GM18511 (cell line): ENCODE results near the gene ADIPOR2.
"Not testable (repeated sequence)": the region's sequence is repeated elsewhere in the genome, so short reads cannot be mapped to it uniquely, and the experiment has no call there.

ENCODE experiments used
- ATAC-seq: cut with Tn5 transposase; IDR thresholded peaks from one replicate; pipeline ENCODE4 v1.9.1; 2021; ENCODE audit warnings: mild to moderate bottlenecking, moderate library complexity; ENCODE audit not compliant: unreplicated experiment

Gene ADIPOR2

GRCh38 chr12:1731688-1732078, 40.8 kb downstream of the ADIPOR2 start:
- not testable (repeated sequence) for ATAC-seq

GRCh38 chr12:1732914-1733313, 42.0 kb downstream of the ADIPOR2 start:
- ATAC-seq, result no peak

GRCh38 chr12:1733712-1734111, 42.8 kb downstream of the ADIPOR2 start:
- ATAC-seq, result not testable (repeated sequence)

GRCh38 chr12:1737652-1738286, 46.9 kb downstream of the ADIPOR2 start:
- ATAC-seq, result no peak

GRCh38 chr12:1738446-1738845, 47.6 kb downstream of the ADIPOR2 start:
- no peak for ATAC-seq

GRCh38 chr12:1739368-1739767, 48.5 kb downstream of the ADIPOR2 start:
- ATAC-seq, result no peak

- ATAC-seq, result no peak
These were observed 49.5 kb downstream of the ADIPOR2 start for GRCh38 chr12:1740161-1740948.

- no peak for ATAC-seq
These were observed 50.5 kb downstream of the ADIPOR2 start for GRCh38 chr12:1741154-1741949.

- no peak for ATAC-seq
These were observed 54.1 kb downstream of the ADIPOR2 start for GRCh38 chr12:1744932-1745331.

GRCh38 chr12:1747609-1748008, 56.7 kb downstream of the ADIPOR2 start:
- no peak for ATAC-seq

GRCh38 chr12:1749019-1749418, 58.1 kb downstream of the ADIPOR2 start:
- ATAC-seq, result no peak

- ATAC-seq, result no peak
These were observed 59.4 kb downstream of the ADIPOR2 start for GRCh38 chr12:1750300-1750699.

- no peak for ATAC-seq
These were observed 67.5 kb downstream of the ADIPOR2 start for GRCh38 chr12:1758376-1758775.

- no peak for ATAC-seq
These were observed 68.0 kb downstream of the ADIPOR2 start for GRCh38 chr12:1758887-1759286.

GRCh38 chr12:1760566-1761382, 69.9 kb downstream of the ADIPOR2 start:
- ATAC-seq, result no peak

GRCh38 chr12:1761857-1762256, 71.0 kb downstream of the ADIPOR2 start:
- no peak for ATAC-seq

GRCh38 chr12:1763153-1763552, 72.3 kb downstream of the ADIPOR2 start:
- ATAC-seq, result no peak

- ATAC-seq, result no peak
These were observed 75.2 kb downstream of the ADIPOR2 start for GRCh38 chr12:1766110-1766509.

GRCh38 chr12:1767407-1768090, 76.7 kb downstream of the ADIPOR2 start:
- no peak for ATAC-seq

GRCh38 chr12:1768615-1769014, 77.7 kb downstream of the ADIPOR2 start:
- no peak for ATAC-seq
